Hepatocyte (in vitro differentiated cells): ENCODE measurements around the gene CDC37L1. TPM values are rescaled to one million over a fixed set of nuclear protein-coding genes. Genes with fewer than 3 reads are reported as not detected.

ENCODE experiments used
- DNase-seq: peaks from one replicate; pipeline ENCODE4 v3.0.0-alpha.2; 2016; ENCODE audit warnings: low spot score
- H2AFZ ChIP-seq: fragments of 200-600 bp; sonication (generic); 2 replicates; pipeline ENCODE4 v1.6.0; 2016; ENCODE audit warnings: antibody characterized with exemption, mild to moderate bottlenecking
- H3K27ac ChIP-seq: fragments of 200-600 bp; sonication (generic); 2 replicates; pipeline ENCODE4 v1.5.1; 2016; ENCODE audit warnings: mild to moderate bottlenecking
- H3K27me3 ChIP-seq: fragments of 200-600 bp; sonication (generic); 2 replicates; pipeline ENCODE4 v1.6.1; 2016
- H3K36me3 ChIP-seq: fragments of 200-600 bp; sonication (generic); replicated peaks from 2 replicates; pipeline ENCODE4 v1.5.1; 2016; ENCODE audit warnings: low read depth; ENCODE audit not compliant: insufficient read depth
- H3K4me1 ChIP-seq: fragments of 200-600 bp; sonication (generic); 2 replicates; pipeline ENCODE4 v1.5.1; 2016; ENCODE audit warnings: mild to moderate bottlenecking, moderate library complexity; ENCODE audit not compliant: insufficient read depth
- H3K4me2 ChIP-seq: fragments of 200-600 bp; sonication (generic); 2 replicates; pipeline ENCODE4 v1.6.0; 2016
- H3K4me3 ChIP-seq: fragments of 200-600 bp; sonication (generic); 2 replicates; pipeline ENCODE4 v1.5.1; 2016; ENCODE audit warnings: mild to moderate bottlenecking
- H3K79me2 ChIP-seq: fragments of 200-600 bp; sonication (generic); 2 replicates; pipeline ENCODE4 v1.6.0; 2017; ENCODE audit warnings: mild to moderate bottlenecking
- H3K9me2 ChIP-seq: fragments of 200-600 bp; sonication (generic); replicated peaks from 2 replicates; pipeline ENCODE4 v1.6.0; 2017; ENCODE audit warnings: mild to moderate bottlenecking; ENCODE audit not compliant: insufficient read depth
- H3K9me3 ChIP-seq: fragments of 200-600 bp; sonication (generic); 2 replicates; pipeline ENCODE4 v1.5.1; 2016; ENCODE audit warnings: low read depth, mild to moderate bottlenecking
- H4K20me1 ChIP-seq: fragments of 200-600 bp; sonication (generic); 2 replicates; pipeline ENCODE4 v1.6.0; 2016; ENCODE audit warnings: mild to moderate bottlenecking; ENCODE audit not compliant: insufficient read depth, poor library complexity, severe bottlenecking
- EZH2 ChIP-seq: fragments of 200-600 bp; sonication (generic); IDR thresholded peaks from 2 replicates; pipeline ENCODE4 v1.6.1; 2016; ENCODE audit warnings: antibody characterized with exemption, mild to moderate bottlenecking, borderline replicate concordance
- EZH2phosphoT487 ChIP-seq: fragments of 200-600 bp; sonication (generic); IDR thresholded peaks from one replicate; pipeline ENCODE4 v1.6.1; 2018; ENCODE audit warnings: antibody characterized with exemption, mild to moderate bottlenecking, low read depth, moderate library complexity; ENCODE audit not compliant: unreplicated experiment, severe bottlenecking
- WGBS: methylation state at CpG from one replicate; pipeline ENCODE4 v1.1.6; 2016; ENCODE audit warnings: low lambda C conversion rate; ENCODE audit errors: missing lambda C conversion rate; 5-methylcytosine and 5-hydroxymethylcytosine counted together
- polyA plus RNA-seq: library from polyadenylated mRNA; unstranded; fragments of >200 nt; fragmentation: Nextera tagmentation; extraction: Ambion mirVana; gene quantifications from 2 replicates; pipeline ENCODE4 v1.2.1, GENCODE V29; 2016
- total RNA-seq: library from RNA; depleted of rRNA; stranded (reverse); fragments of >200 nt; gene quantifications from 2 replicates; pipeline ENCODE4 v1.2.3, GENCODE V29; 2014
- TF ChIP-seq, protein P1 (sequence below): fragments of 200-600 bp; sonication (generic); IDR thresholded peaks from 2 replicates; pipeline ENCODE4 v1.5.1; 2016; ENCODE audit warnings: antibody characterized with exemption, mild to moderate bottlenecking; ENCODE audit not compliant: poor library complexity

The CDC37L1 gene
- total and polyA plus RNA-seq, 2 experiments from 2014 or later: 17.2 to 25.5 TPM

DNA sequence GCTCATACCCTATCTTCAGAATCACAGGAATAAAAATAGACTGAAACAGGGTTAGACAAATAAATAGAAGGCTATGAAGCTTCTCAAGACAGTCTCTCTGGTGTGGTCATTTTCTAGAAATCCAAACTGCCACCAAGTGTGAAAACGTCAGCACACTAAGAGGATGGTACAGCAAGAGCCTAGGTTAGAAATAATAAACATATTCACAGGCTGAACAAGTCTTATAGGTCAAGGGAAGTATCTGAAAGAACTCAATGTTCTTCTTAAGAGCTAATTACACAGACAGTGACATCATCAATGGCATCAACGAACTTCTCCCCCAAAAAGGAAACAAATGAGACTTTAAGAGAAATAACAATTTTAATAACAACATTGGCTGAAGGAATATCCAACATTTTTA, 39.9 kb upstream of the CDC37L1 start:
- Histone ChIP-seq H3K9me3 (no peaks in the 10 kb centered on the region), H3K27ac (no peak overlapping the region), H2AFZ (no peak overlapping the region), H3K4me1 (no peaks in the 10 kb centered on the region), H3K4me3 (no peak overlapping the region), H3K4me2 (no peak overlapping the region), H3K27me3 (no peaks in the 10 kb centered on the region), H3K79me2 (no peaks in the 10 kb centered on the region), H3K36me3 (no peaks in the 10 kb centered on the region), H4K20me1 (no peaks in the 10 kb centered on the region), H3K9me2 (no peaks in the 10 kb centered on the region)
- WGBS: 43% methylated on average over 2 of the region's 2 CpGs
- no peak for DNase-seq
- TF ChIP-seq EZH2 (no peak), EZH2phosphoT487 (no peak)
- TF ChIP-seq, protein P1, sequence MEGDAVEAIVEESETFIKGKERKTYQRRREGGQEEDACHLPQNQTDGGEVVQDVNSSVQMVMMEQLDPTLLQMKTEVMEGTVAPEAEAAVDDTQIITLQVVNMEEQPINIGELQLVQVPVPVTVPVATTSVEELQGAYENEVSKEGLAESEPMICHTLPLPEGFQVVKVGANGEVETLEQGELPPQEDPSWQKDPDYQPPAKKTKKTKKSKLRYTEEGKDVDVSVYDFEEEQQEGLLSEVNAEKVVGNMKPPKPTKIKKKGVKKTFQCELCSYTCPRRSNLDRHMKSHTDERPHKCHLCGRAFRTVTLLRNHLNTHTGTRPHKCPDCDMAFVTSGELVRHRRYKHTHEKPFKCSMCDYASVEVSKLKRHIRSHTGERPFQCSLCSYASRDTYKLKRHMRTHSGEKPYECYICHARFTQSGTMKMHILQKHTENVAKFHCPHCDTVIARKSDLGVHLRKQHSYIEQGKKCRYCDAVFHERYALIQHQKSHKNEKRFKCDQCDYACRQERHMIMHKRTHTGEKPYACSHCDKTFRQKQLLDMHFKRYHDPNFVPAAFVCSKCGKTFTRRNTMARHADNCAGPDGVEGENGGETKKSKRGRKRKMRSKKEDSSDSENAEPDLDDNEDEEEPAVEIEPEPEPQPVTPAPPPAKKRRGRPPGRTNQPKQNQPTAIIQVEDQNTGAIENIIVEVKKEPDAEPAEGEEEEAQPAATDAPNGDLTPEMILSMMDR: no peak

DNA sequence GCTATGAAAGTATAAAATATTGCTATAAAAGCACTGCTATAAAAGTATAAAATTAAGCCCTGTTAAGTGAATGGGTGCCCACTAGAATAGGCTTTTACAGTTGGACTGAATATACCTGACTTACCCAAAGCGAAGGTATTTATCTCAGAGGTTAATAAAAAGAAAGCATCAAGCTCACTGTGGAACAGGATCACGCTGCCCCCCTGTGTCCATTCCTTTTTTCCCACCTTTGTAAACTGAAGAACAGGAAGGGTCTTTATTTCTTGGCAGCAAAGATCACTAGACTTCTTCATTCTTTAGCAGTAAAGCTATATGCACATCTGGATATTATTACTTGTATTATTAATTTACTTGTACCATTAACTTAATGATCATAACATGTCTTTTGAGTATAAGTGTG, 39.3 kb upstream of the CDC37L1 start:
- H3K4me3 ChIP-seq: no peak overlapping the region
- H3K36me3 ChIP-seq: no peaks in the 10 kb centered on the region
- H3K9me2 ChIP-seq: no peaks in the 10 kb centered on the region
- DNase-seq: peak; percentile 37
- WGBS: 41% methylated on average over 2 of the region's 2 CpGs
- no peaks in the 10 kb centered on the region for H3K9me3 ChIP-seq
- H3K27me3 ChIP-seq: no peaks in the 10 kb centered on the region
- H4K20me1 ChIP-seq: no peaks in the 10 kb centered on the region
- TF ChIP-seq, protein P1: peak; percentile 60
- no peak for TF ChIP-seq EZH2
- no peak overlapping the region for H3K27ac ChIP-seq
- no peaks in the 10 kb centered on the region for H3K79me2 ChIP-seq
- H2AFZ ChIP-seq: no peak overlapping the region
- no peaks in the 10 kb centered on the region for H3K4me1 ChIP-seq
- no peak overlapping the region for H3K4me2 ChIP-seq

DNA sequence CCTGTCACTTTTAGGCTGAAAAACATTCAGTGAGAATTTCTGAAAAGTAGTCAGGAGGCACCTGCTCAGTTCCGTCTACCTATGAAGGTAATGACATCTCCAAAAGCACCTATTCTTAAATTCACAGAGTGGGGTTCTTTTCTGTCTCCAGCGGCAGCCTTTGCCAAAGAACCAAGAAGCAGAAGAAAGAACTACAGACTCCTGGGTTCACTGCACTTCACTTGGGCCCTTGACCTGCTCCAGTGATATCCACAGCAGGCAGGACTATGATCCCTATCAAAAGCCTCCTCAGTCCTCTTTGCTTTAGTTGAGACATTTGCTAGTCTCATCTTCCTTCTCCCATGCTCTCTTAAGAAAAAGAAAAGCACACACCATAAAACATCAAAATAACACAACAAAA, 37.0 kb upstream of the CDC37L1 start:
- 96% methylated on average over 2 of the region's 2 CpGs for WGBS
- Histone ChIP-seq H3K27me3 (no peaks in the 10 kb centered on the region), H2AFZ (no peak overlapping the region), H3K27ac (no peak overlapping the region), H3K36me3 (no peaks in the 10 kb centered on the region), H3K79me2 (no peaks in the 10 kb centered on the region), H4K20me1 (no peaks in the 10 kb centered on the region), H3K9me3 (no peaks in the 10 kb centered on the region), H3K4me3 (no peak overlapping the region), H3K4me2 (no peak overlapping the region), H3K4me1 (no peaks in the 10 kb centered on the region), H3K9me2 (no peaks in the 10 kb centered on the region)
- DNase-seq: no peak
- TF ChIP-seq EZH2 (no peak), EZH2phosphoT487 (no peak)
- TF ChIP-seq, protein P1: no peak

DNA sequence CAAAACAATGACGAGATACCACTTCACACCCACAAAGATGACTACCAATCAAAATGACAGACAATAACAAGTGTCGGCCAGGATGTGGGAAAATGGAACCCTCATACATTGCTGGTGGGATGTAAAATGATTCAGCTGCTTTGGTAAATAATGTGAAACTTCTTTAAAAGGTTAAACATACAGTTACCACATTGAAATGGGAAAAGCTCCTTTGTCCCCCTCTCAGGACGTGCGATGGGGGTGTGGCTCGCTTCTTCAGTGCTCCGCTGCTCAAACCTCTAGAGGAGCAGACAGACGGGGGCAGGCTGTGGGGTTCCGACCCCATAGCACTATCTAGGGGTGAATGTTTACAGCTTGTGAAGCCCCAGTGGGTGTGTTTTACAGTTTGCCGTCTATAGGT, 25.3 kb upstream of the CDC37L1 start:
- peaks cover 8% of the 10 kb centered on the region for H3K4me1 ChIP-seq
- H3K9me3 ChIP-seq: no peaks in the 10 kb centered on the region
- H3K27ac ChIP-seq: no peak overlapping the region
- H3K79me2 ChIP-seq: no peaks in the 10 kb centered on the region
- no peaks in the 10 kb centered on the region for H4K20me1 ChIP-seq
- H3K9me2 ChIP-seq: no peaks in the 10 kb centered on the region
- H3K4me3 ChIP-seq: no peak overlapping the region
- TF ChIP-seq EZH2phosphoT487: no peak
- no peak for TF ChIP-seq EZH2
- 88% methylated on average over 9 of the region's 9 CpGs for WGBS
- H3K4me2 ChIP-seq: no peak overlapping the region
- no peak overlapping the region for H2AFZ ChIP-seq
- DNase-seq: no peak
- no peaks in the 10 kb centered on the region for H3K27me3 ChIP-seq
- no peaks in the 10 kb centered on the region for H3K36me3 ChIP-seq
